SK-N-SH treated with all-trans-retinoic acid at 6 μM for 48 hours (cell line): Measurements from ENCODE around the gene CBFA2T3.

Source experiments
- ARNTL ChIP-seq: fragments of 450-650 bp; formaldehyde crosslinking; IDR thresholded peaks from 2 replicates; pipeline ENCODE4 v1.5.0; 2020; ENCODE audit warnings: low read depth, mild to moderate bottlenecking, moderate library complexity, borderline replicate concordance
- BACH2 ChIP-seq: fragments of 250-450 bp; sonication (Bioruptor Pico); IDR thresholded peaks from 2 replicates; pipeline ENCODE4 v1.9.0; 2021; ENCODE audit warnings: mild to moderate bottlenecking, borderline replicate concordance
- PATZ1 ChIP-seq: fragments of 250-450 bp; sonication (Bioruptor Pico); IDR thresholded peaks from 2 replicates; pipeline ENCODE4 v1.8.0; 2020; ENCODE audit warnings: mild to moderate bottlenecking, moderate library complexity, borderline replicate concordance
- RARB ChIP-seq: fragments of 250-450 bp; sonication (Bioruptor Pico); IDR thresholded peaks from 2 replicates; pipeline ENCODE4 v1.8.0; 2021; ENCODE audit warnings: mild to moderate bottlenecking, moderate library complexity
- ZFP3 ChIP-seq: fragments of 250-450 bp; sonication (Bioruptor Pico); IDR thresholded peaks from 2 replicates; pipeline ENCODE4 v1.5.0; 2020; ENCODE audit warnings: mild to moderate bottlenecking, moderate library complexity
- ZFP30 ChIP-seq: fragments of 450-650 bp; formaldehyde crosslinking; IDR thresholded peaks from 2 replicates; pipeline ENCODE4 v1.5.0; 2022; ENCODE audit warnings: mild to moderate bottlenecking, moderate library complexity

DNA sequence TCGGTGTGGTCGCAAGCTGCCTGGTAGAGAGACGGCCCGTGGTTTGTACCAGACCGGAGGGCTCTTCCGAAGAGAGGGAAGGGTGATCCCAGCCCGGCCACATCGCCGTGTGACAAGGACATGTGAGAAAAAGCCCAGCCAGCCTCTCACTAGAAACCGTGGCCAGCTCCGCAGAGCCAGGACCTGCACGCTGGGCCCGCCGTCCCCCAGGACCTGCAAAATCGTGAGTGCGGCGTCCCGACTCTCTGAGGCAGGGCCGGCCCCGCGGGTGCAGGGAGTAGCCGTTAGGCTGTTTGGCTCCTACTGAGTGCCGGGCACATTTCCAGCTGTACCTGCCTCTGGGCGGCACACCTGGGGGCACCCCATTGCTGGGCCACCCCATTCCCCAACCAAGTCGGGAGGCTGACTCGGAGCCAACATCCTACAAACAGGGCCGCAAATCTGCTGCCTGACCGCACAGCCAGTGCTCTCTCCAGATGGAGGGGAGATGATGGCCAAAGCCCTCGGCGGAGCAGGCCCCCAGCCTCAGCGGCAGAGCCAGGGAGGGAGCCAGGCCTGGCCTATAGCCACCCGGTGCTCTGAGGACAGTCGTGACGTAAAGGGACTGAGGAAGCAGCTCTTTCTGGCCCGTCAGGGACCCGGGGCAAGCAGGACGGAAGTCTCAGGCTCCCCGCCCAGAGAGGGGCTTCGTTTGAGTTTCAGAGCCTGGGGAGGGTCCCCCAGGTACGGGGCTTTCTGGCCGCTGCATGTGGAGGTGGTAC is 76.9 kb downstream of the CBFA2T3 start:
- TF ChIP-seq ZFP3 (CRISPR knock-in tag) (no peak), PATZ1 (CRISPR knock-in tag) (no peak), BACH2 (CRISPR knock-in tag) (no peak), ARNTL (no peak), ZFP30 (CRISPR knock-in tag) (no peak), RARB (no peak)
